ENCODE data around the gene TMEM88.
A peak's percentile ranks its signal among the peaks of the same experiment; 100 is the strongest.

The TMEM88 gene

GRCh38 chr17:7845359-7846062 lies 9.4 kb upstream of the TMEM88 start:
- DNase-seq, result no peak

GRCh38 chr17:7846063-7846735 lies 8.7 kb upstream of the TMEM88 start:
- DNase-seq, result no peak

- peak; percentile 30 for DNase-seq
Observed at GRCh38 chr17:7846765-7847661, 7.9 kb upstream of the TMEM88 start.

GRCh38 chr17:7848131-7848579 lies 6.7 kb upstream of the TMEM88 start:
- DNase-seq, result peak; percentile 15

- no peak for DNase-seq
Observed at GRCh38 chr17:7848739-7849129, 6.1 kb upstream of the TMEM88 start.

GRCh38 chr17:7849130-7849750 lies 5.6 kb upstream of the TMEM88 start:
- DNase-seq, result peak; percentile 20

GRCh38 chr17:7849751-7850504 lies 4.9 kb upstream of the TMEM88 start:
- DNase-seq, result no peak

- DNase-seq, result peak; percentile 25
Observed at GRCh38 chr17:7850701-7851437, 4.0 kb upstream of the TMEM88 start.

- peak; percentile 96 for DNase-seq
Observed at GRCh38 chr17:7851438-7852261, 3.2 kb upstream of the TMEM88 start.

- DNase-seq, result peak; percentile 18
Observed at GRCh38 chr17:7852262-7852670, 2.6 kb upstream of the TMEM88 start.

- DNase-seq, result peak; percentile 20
Observed at GRCh38 chr17:7852919-7853690, 1.8 kb upstream of the TMEM88 start.

GRCh38 chr17:7853691-7854038 lies 1.2 kb upstream of the TMEM88 start:
- no peak for DNase-seq

GRCh38 chr17:7854078-7854777 lies 638 bp upstream of the TMEM88 start:
- peak; percentile 18 for DNase-seq

- DNase-seq, result peak; percentile 37
Observed at GRCh38 chr17:7855660-7856010, 769 bp downstream of the TMEM88 start.

- DNase-seq, result peak; percentile 38
Observed at GRCh38 chr17:7856011-7856810, 1.3 kb downstream of the TMEM88 start.

- DNase-seq, result peak; percentile 90
Observed at GRCh38 chr17:7856811-7857712, 2.2 kb downstream of the TMEM88 start, which contains the start of gene NAA38. Gene NAA38 (minus strand): TSS chr17:7857559. CDS start chr17:7857463, 96 bp downstream.
